K562 (cell line): ENCODE measurements around the gene ABHD13. TPM values are rescaled to one million over a fixed set of nuclear protein-coding genes. Genes with fewer than 3 reads are reported as not detected.

ENCODE experiments used
- ATAC-seq: fragments of 200-7000 bp; cut with Tn5 transposase; 3 replicates; pipeline ENCODE4 v1.9.1; 2020; ENCODE audit warnings: moderate library complexity
- BruUV-seq: library from RNA; stranded (reverse); fragments of 400-500 nt; replicated peaks from 2 replicates; lab custom pipeline; 2021; lab: Mats Ljungman, UMichigan
- CTCF ChIA-PET: fragments of 300-600 bp; formaldehyde crosslinking; extraction: SDS; loops from one replicate; lab custom pipeline; 2021; ENCODE audit warnings: low intra/inter-chr PET ratio; lab: Yijun Ruan, JAX
- POLR2A ChIA-PET: fragments of 300-600, 350-650 bp; sonication (Branson Sonifier 250); formaldehyde crosslinking; extraction: SDS; loops from one replicate; lab custom pipeline; 2021; ENCODE audit warnings: antibody characterized with exemption, inconsistent platforms; lab: Yijun Ruan, JAX
- DNase-seq, 4 experiments: peaks; one replicate each; pipeline versions ENCODE4 v3.0.0 to v3.0.0-alpha.2; 2011 to 2018; ENCODE audit warnings: low spot score in 3 of 4, mixed read lengths in 3 of 4; ENCODE audit errors: extremely low read depth in 1 of 4
- FAIRE-seq: peaks from 2 replicates; lab custom pipeline; 2011; peaks lifted over from hg19 to GRCh38; lab: Jason Lieb, UNC
- H2AFZ ChIP-seq: 2 replicates; pipeline ENCODE4 v1.6.0; 2011; ENCODE audit warnings: low read depth, low read length, control low read depth, inconsistent platforms
- H3K27ac ChIP-seq: fragments of 200-600 bp; 3 replicates; pipeline ENCODE4 v1.8.0; 2011; ENCODE audit warnings: low read depth, mild to moderate bottlenecking, control low read depth, inconsistent platforms, low read length, moderate library complexity, mixed read lengths; ENCODE audit errors: extremely low read depth
- H3K27me3 ChIP-seq, 2 experiments: fragments of 300-600 bp in 1 of 2; 2 replicates in 1 of 2; 3 replicates in 1 of 2; pipeline versions ENCODE4 v1.6.0 to v1.8.0; 2011; ENCODE audit warnings: inconsistent platforms in 2 of 2, low read length in 2 of 2, mild to moderate bottlenecking in 1 of 2, mixed read lengths in 1 of 2, moderate library complexity in 1 of 2; ENCODE audit not compliant: control insufficient read depth in 2 of 2, insufficient read depth in 2 of 2
- H3K36me3 ChIP-seq: fragments of 300-600 bp; 3 replicates; pipeline ENCODE4 v1.8.0; 2011; ENCODE audit warnings: mild to moderate bottlenecking, low read length, inconsistent platforms; ENCODE audit not compliant: control insufficient read depth, insufficient read depth
- H3K4me1 ChIP-seq, 2 experiments: fragments of 200-600 bp in 1 of 2; replicated peaks in 1 of 2; 2 replicates in 1 of 2; 3 replicates in 1 of 2; pipeline versions ENCODE4 v1.5.1 to v1.8.0; 2011; ENCODE audit warnings: inconsistent platforms in 2 of 2, low read length in 2 of 2, mild to moderate bottlenecking in 1 of 2, mixed read lengths in 1 of 2, moderate library complexity in 1 of 2; ENCODE audit not compliant: control insufficient read depth in 2 of 2, insufficient read depth in 2 of 2
- H3K4me2 ChIP-seq: 2 replicates; pipeline ENCODE4 v1.6.1; 2011; ENCODE audit warnings: low read length, control low read depth, inconsistent platforms, mixed read lengths; ENCODE audit not compliant: insufficient read depth
- H3K4me3 ChIP-seq: fragments of 200-600 bp; sonication (generic), shearing (Covaris generic); 2 replicates; pipeline ENCODE4 v1.5.1; 2016; ENCODE audit warnings: control low read depth, inconsistent platforms
- H3K79me2 ChIP-seq: fragments of 200-600 bp; 3 replicates; pipeline ENCODE4 v1.8.0; 2011; ENCODE audit warnings: low read length, inconsistent platforms; ENCODE audit not compliant: control insufficient read depth, insufficient read depth
- H3K9ac ChIP-seq, 2 experiments: 2 replicates each; pipeline versions ENCODE4 v1.6.0 to v1.6.1; 2011; ENCODE audit warnings: low read depth in 2 of 2, low read length in 2 of 2, control low read depth in 1 of 2, inconsistent platforms in 1 of 2, mild to moderate bottlenecking in 1 of 2, mixed read lengths in 1 of 2; ENCODE audit not compliant: insufficient read depth in 1 of 2
- H3K9me1 ChIP-seq: one replicate; pipeline ENCODE4 v1.6.0; 2011; ENCODE audit warnings: inconsistent platforms, mild to moderate bottlenecking, low read length, moderate library complexity; ENCODE audit not compliant: control insufficient read depth, insufficient read depth
- H3K9me3 ChIP-seq: replicated peaks from 2 replicates; pipeline ENCODE4 v1.5.1; 2011; ENCODE audit warnings: low read depth, low read length, inconsistent platforms; ENCODE audit not compliant: control insufficient read depth, insufficient read depth
- H4K20me1 ChIP-seq: replicated peaks from 2 replicates; pipeline ENCODE4 v1.6.1; 2011; ENCODE audit warnings: low read length, inconsistent platforms, mixed read lengths; ENCODE audit not compliant: control insufficient read depth, insufficient read depth
- EZH2 ChIP-seq: IDR thresholded peaks from 2 replicates; pipeline ENCODE4 v1.6.1; 2012; ENCODE audit warnings: low read depth, mild to moderate bottlenecking, inconsistent platforms, low read length, borderline replicate concordance
- GABPA ChIP-seq: fragments of 200-800 bp; sonication (Bioruptor generic); conservative IDR thresholded peaks from 2 replicates; pipeline ENCODE4 v1.6.1; 2016; ENCODE audit warnings: low read depth, missing genetic modification characterization, missing compliant biosample characterization
- MEIS2 ChIP-seq: fragments of 450-650 bp; IDR thresholded peaks from 2 replicates; pipeline ENCODE4 v1.6.1; 2014; ENCODE audit warnings: mild to moderate bottlenecking; ENCODE audit not compliant: partially characterized antibody
- ZNF121 ChIP-seq: sonication (generic); formaldehyde crosslinking; conservative IDR thresholded peaks from 2 replicates; pipeline ENCODE4 v1.8.0; 2022; ENCODE audit warnings: missing genetic modification reagents
- ZNF282 ChIP-seq: sonication (generic); formaldehyde crosslinking; IDR thresholded peaks from 2 replicates; pipeline ENCODE4 v1.8.1; 2023; ENCODE audit warnings: missing genetic modification reagents
- ZNF41 ChIP-seq: fragments of 250-450 bp; sonication (Bioruptor Pico); conservative IDR thresholded peaks from 2 replicates; pipeline ENCODE4 v1.4.0; 2020; ENCODE audit warnings: mild to moderate bottlenecking
- ZNF699 ChIP-seq: fragments of 250-450 bp; sonication (Bioruptor Pico); IDR thresholded peaks from 2 replicates; pipeline ENCODE4 v1.8.0; 2021; ENCODE audit warnings: mild to moderate bottlenecking, moderate library complexity; ENCODE audit not compliant: insufficient replicate concordance
- WGBS: fragments of 100-300 bp; shearing (Covaris generic); methylation state at CpG from one replicate; pipeline ENCODE4 v1.1.6; 2016; ENCODE audit warnings: low coverage, mixed read lengths; ENCODE audit not compliant: insufficient coverage; ENCODE audit errors: missing lambda C conversion rate; 5-methylcytosine and 5-hydroxymethylcytosine counted together
- in situ Hi-C: fragments of 300-500 bp; cut with MboI; formaldehyde crosslinking; loops from 4 replicates; pipeline ENCODE4 v1.15.0; 2018; ENCODE audit warnings: inconsistent platforms, mixed read lengths
- intact Hi-C: fragments of 100-400 bp; cut with micrococcal nuclease; formaldehyde crosslinking; loops from 2 replicates; pipeline ENCODE4 v1.14.2; 2022
- polyA plus RNA-seq, 8 experiments: library from polyadenylated mRNA; depleted of rRNA in 4 of 8; stranded (reverse) in 5 of 8; unstranded in 3 of 8; fragments of >200 nt; fragmentation: Nextera tagmentation in 2 of 8; fragmentation: Illumina TruSeq in 1 of 8; extraction: Ambion mirVana in 2 of 8; extraction: Trizol in 1 of 8; gene quantifications; 2 replicates each; pipeline versions ENCODE4 v1.2.1 to v1.2.3, GENCODE V29; 2011 to 2014; ENCODE audit warnings: inconsistent platforms in 1 of 8, missing spikeins in 1 of 8
- total RNA-seq, 7 experiments: library from RNA; depleted of rRNA in 6 of 7; stranded (reverse); fragments of >200 nt in 6 of 7; fragmentation: Illumina TruSeq in 2 of 7; extraction: Trizol in 2 of 7; gene quantifications; 2 replicates each; pipeline versions ENCODE4 v1.2.1 to v1.2.3, GENCODE V29; 2011 to 2021; ENCODE audit warnings: low replicate concordance in 1 of 7

The ABHD13 gene
- total and polyA plus RNA-seq, 9 of the 15 experiments (the other 6 are each of a cell fraction or from before 2014, with no cell fraction given), result 1.7 to 7.0 (median 4.1) TPM

GRCh38 chr13:108212886-108213285, 5.3 kb upstream of the ABHD13 start (continued):
- no peak for TF ChIP-seq ZNF121 (CRISPR knock-in tag)
- TF ChIP-seq MEIS2, result no peak
- no peak for TF ChIP-seq ZNF41
- TF ChIP-seq EZH2, result no peak

- no peak overlapping the region for H3K4me3 ChIP-seq
- in situ Hi-C loops, result no loop called here
- peaks cover 3 to 6% of the 10 kb centered on the region in 2 experiments; a peak in 2 of 5 replicates for H3K4me1 ChIP-seq
- ChIA-PET POLR2A (no interaction called here), CTCF (no interaction called here)
- no peaks in the 10 kb centered on the region for H3K27me3 ChIP-seq
- ATAC-seq (no peak), FAIRE-seq (no peak), DNase-seq (no peak)
- H3K9ac ChIP-seq, result no peak overlapping the region
- H3K9me1 ChIP-seq, result no peaks in the 10 kb centered on the region
- BruUV-seq, result no TSS peak
- intact Hi-C loops, result no loop called here
- H2AFZ ChIP-seq, result no peak overlapping the region
- no peaks in the 10 kb centered on the region for H4K20me1 ChIP-seq
- H3K27ac ChIP-seq, result no peak overlapping the region
- TF ChIP-seq ZNF699, result no peak
- no peak for TF ChIP-seq ZNF282 (CRISPR knock-in tag)
- TF ChIP-seq GABPA (tag), result no peak
- H3K36me3 ChIP-seq, result peaks cover 10% of the 10 kb centered on the region; the same call in 1 of the 3 replicates
- peaks cover 27% of the 10 kb centered on the region for H3K79me2 ChIP-seq
- no peaks in the 10 kb centered on the region for H3K9me3 ChIP-seq
- WGBS, result 80% methylated on average over 4 of the region's 5 CpGs
- no peak overlapping the region for H3K4me2 ChIP-seq
Measured at GRCh38 chr13:108213946-108214345, 4.2 kb upstream of the ABHD13 start.
